Small intestine (tissue), 7 donors: ENCODE data around the gene MGST3. TPM values are rescaled to one million over a fixed set of nuclear protein-coding genes. Genes with fewer than 3 reads are reported as not detected.

ENCODE experiments used
- DNase-seq, 2 donors: peaks; one replicate each; pipeline versions ENCODE4 v3.0.0 to v3.0.0-alpha.2; 2013
- FAIRE-seq: peaks from 2 replicates; lab custom pipeline; 2012; peaks lifted over from hg19 to GRCh38; lab: Jason Lieb, UNC
- H3K27ac ChIP-seq, 3 donors: one replicate each; pipeline ENCODE4 v1.5.1; 2013; ENCODE audit warnings: low read length in 2 of 3, mild to moderate bottlenecking in 2 of 3, control low read depth in 1 of 3, inconsistent platforms in 1 of 3, low read depth in 1 of 3, moderate library complexity in 1 of 3
- H3K27me3 ChIP-seq, 3 donors: one replicate each; pipeline ENCODE4 v1.6.1; 2013; ENCODE audit warnings: low read length in 3 of 3, inconsistent platforms in 1 of 3; ENCODE audit not compliant: control insufficient read depth in 3 of 3, insufficient read depth in 3 of 3
- H3K36me3 ChIP-seq, 3 donors: one replicate each; pipeline ENCODE4 v1.6.1; 2013; ENCODE audit warnings: low read length in 3 of 3, inconsistent platforms in 1 of 3, low read depth in 1 of 3, mild to moderate bottlenecking in 1 of 3, moderate library complexity in 1 of 3; ENCODE audit not compliant: control insufficient read depth in 3 of 3, insufficient read depth in 2 of 3
- H3K4me1 ChIP-seq, 3 donors: one replicate each; pipeline ENCODE4 v1.6.1; 2013; ENCODE audit warnings: low read length in 2 of 3, inconsistent platforms in 1 of 3, low read depth in 1 of 3, mild to moderate bottlenecking in 1 of 3, moderate library complexity in 1 of 3; ENCODE audit not compliant: control insufficient read depth in 3 of 3, insufficient read depth in 2 of 3
- H3K4me3 ChIP-seq, 3 donors: one replicate each; pipeline ENCODE4 v1.5.1; 2013; ENCODE audit warnings: low read length in 3 of 3, control low read depth in 1 of 3, inconsistent platforms in 1 of 3, low read depth in 1 of 3, mild to moderate bottlenecking in 1 of 3, moderate library complexity in 1 of 3
- H3K9me3 ChIP-seq, 2 donors: one replicate each; pipeline ENCODE4 v1.6.1; 2013; ENCODE audit warnings: low read depth in 1 of 2, low read length in 1 of 2; ENCODE audit not compliant: control insufficient read depth in 2 of 2, insufficient read depth in 1 of 2
- whole genome bisulfite sequencing, 3 donors: extraction: QIAGEN DNeasy Blood & Tissue Kit; methylation state at CpG; one replicate each; pipeline ENCODE4 v1.1.7; 2013; 5-methylcytosine and 5-hydroxymethylcytosine counted together
- polyA plus RNA-seq, 4 donors: library from polyadenylated mRNA; stranded (reverse) in 3 of 4; unstranded in 1 of 4; fragments of 200-250 nt in 3 of 4; fragments of 120-200 nt in 1 of 4; gene quantifications; one replicate each; pipeline versions ENCODE4 v1.2.1 to v1.2.3, GENCODE V29; 2013
- donor health status: healthy with polysubstance abuse.
- donor health status: control.
- donor health status: control.
- donor health status: Bipolar disorder and iron deficiency.
- donor health status: healthy.

The MGST3 gene
- polyA plus RNA-seq, 4 donors, result 129 to 837 (median 545) TPM

- H3K36me3 ChIP-seq, result no peaks in the 10 kb centered on the region
- DNase-seq, result no peak
- H3K4me1 ChIP-seq, result no peaks in the 10 kb centered on the region
- H3K27me3 ChIP-seq, result no peaks in the 10 kb centered on the region
- H3K4me3 ChIP-seq, result no peak overlapping the region
- no peaks in the 10 kb centered on the region for H3K9me3 ChIP-seq
- H3K27ac ChIP-seq, result no peak overlapping the region
- WGBS, 3 donors, result 63 to 81% (median 67%) methylated on average over 1 of the region's 1 CpG
- no peak for FAIRE-seq
Measured at GRCh38 chr1:165616054-165616612, 14.9 kb upstream of the MGST3 start.

- Histone ChIP-seq H3K9me3 (no peaks in the 10 kb centered on the region), H3K27me3 (no peaks in the 10 kb centered on the region), H3K4me3 (no peak overlapping the region), H3K27ac (no peak overlapping the region), H3K4me1 (no peaks in the 10 kb centered on the region), H3K36me3 (no peaks in the 10 kb centered on the region)
- FAIRE-seq (no peak), DNase-seq (no peak)
- WGBS, 3 donors, result 92 to 95% (median 93%) methylated on average over 8 of the region's 8 CpGs
Measured at GRCh38 chr1:165616987-165617546, 14.0 kb upstream of the MGST3 start.

- Histone ChIP-seq H3K36me3 (no peaks in the 10 kb centered on the region), H3K27ac (no peak overlapping the region), H3K9me3 (no peaks in the 10 kb centered on the region), H3K4me3 (no peak overlapping the region), H3K27me3 (no peaks in the 10 kb centered on the region), H3K4me1 (no peaks in the 10 kb centered on the region)
- 66 to 78% (median 66%) methylated on average over 1 of the region's 1 CpG for WGBS, 3 donors
- DNase-seq (no peak), FAIRE-seq (no peak)
Measured at GRCh38 chr1:165619647-165620151, 11.3 kb upstream of the MGST3 start.

- no peaks in the 10 kb centered on the region for H3K27me3 ChIP-seq
- FAIRE-seq, result no peak
- no peak for DNase-seq
- peaks cover 0 to 10% (median 0%) of the 10 kb centered on the region in 3 donors for H3K4me1 ChIP-seq
- no peak overlapping the region for H3K27ac ChIP-seq
- H3K9me3 ChIP-seq, result no peaks in the 10 kb centered on the region
- H3K4me3 ChIP-seq, result no peak overlapping the region
- no peaks in the 10 kb centered on the region for H3K36me3 ChIP-seq
Measured at GRCh38 chr1:165623624-165624023, 7.4 kb upstream of the MGST3 start.

GRCh38 chr1:165624441-165624840 lies 6.6 kb upstream of the MGST3 start:
- H3K27me3 ChIP-seq, result no peaks in the 10 kb centered on the region
- H3K4me1 ChIP-seq, result peaks cover 0 to 17% (median 0%) of the 10 kb centered on the region in 3 donors
- FAIRE-seq (no peak), DNase-seq (no peak)
- no peaks in the 10 kb centered on the region for H3K36me3 ChIP-seq
- H3K27ac ChIP-seq, result no peak overlapping the region
- H3K9me3 ChIP-seq, result no peaks in the 10 kb centered on the region
- 83 to 93% (median 86%) methylated on average over 4 of the region's 4 CpGs for WGBS, 3 donors
- H3K4me3 ChIP-seq, result no peak overlapping the region

GRCh38 chr1:165628147-165628822 lies 2.7 kb upstream of the MGST3 start:
- Histone ChIP-seq H3K4me1 (peaks cover 0 to 28% (median 3%) of the 10 kb centered on the region in 3 donors), H3K36me3 (no peaks in the 10 kb centered on the region), H3K9me3 (no peaks in the 10 kb centered on the region), H3K27me3 (no peaks in the 10 kb centered on the region), H3K4me3 (no peak overlapping the region), H3K27ac (peak overlapping the region in 2 of 3 donors; percentile 35 to 42)
- DNase-seq, result peak; percentile 54 to 55
- 20 to 58% (median 38%) methylated on average over 6 of the region's 6 CpGs for WGBS, 3 donors
- FAIRE-seq, result no peak

GRCh38 chr1:165629151-165629550 lies 1.9 kb upstream of the MGST3 start:
- H3K27ac ChIP-seq, result peak overlapping the region in 1 of 3 donors; percentile 42
- FAIRE-seq (no peak), DNase-seq (no peak)
- no peak overlapping the region for H3K4me3 ChIP-seq
- peaks cover 0 to 36% (median 3%) of the 10 kb centered on the region in 3 donors for H3K4me1 ChIP-seq
- H3K27me3 ChIP-seq, result no peaks in the 10 kb centered on the region
- no peaks in the 10 kb centered on the region for H3K36me3 ChIP-seq
- H3K9me3 ChIP-seq, result no peaks in the 10 kb centered on the region
- WGBS, 3 donors, result 60 to 64% (median 62%) methylated on average over 3 of the region's 3 CpGs

GRCh38 chr1:165629848-165630628 lies 996 bp upstream of the MGST3 start:
- H3K27ac ChIP-seq, result peak overlapping the region; percentile 94 to 99 (median 95)
- no peaks in the 10 kb centered on the region for H3K9me3 ChIP-seq
- H3K36me3 ChIP-seq, result peaks cover 0 to 2% (median 0%) of the 10 kb centered on the region in 3 donors
- peak overlapping the region; percentile 44 to 84 (median 82) for H3K4me3 ChIP-seq
- DNase-seq (no peak), FAIRE-seq (no peak)
- no peaks in the 10 kb centered on the region for H3K27me3 ChIP-seq
- WGBS, 3 donors, result 4 to 7% (median 7%) methylated on average over 23 to 26 of the region's 26 CpGs
- H3K4me1 ChIP-seq, result peaks cover 1 to 39% (median 3%) of the 10 kb centered on the region in 3 donors
